ENCODE data around the gene HNRNPC.

The HNRNPC gene

GRCh38 chr14:21236948-21237797 is 32.1 kb downstream of the HNRNPC start:
- Histone ChIP-seq H3K27me3 (ENCODE audit: insufficient read depth, low read length, poor library complexity) (no peaks in the 10 kb centered on the region), H2AFZ (ENCODE audit: low read depth, low read length) (no peak overlapping the region), H3K9me3 (ENCODE audit: insufficient read depth, low read length, severe bottlenecking) (no peaks in the 10 kb centered on the region), H3K36me3 (ENCODE audit: insufficient read depth, low read length) (peaks cover 98% of the 10 kb centered on the region), H3K4me1 (ENCODE audit: insufficient read depth, low read length) (peaks cover 5% of the 10 kb centered on the region; the same call in 1 of the 2 replicates), H3K27ac (ENCODE audit: low read length) (no peak overlapping the region), H3K9ac (ENCODE audit: low read depth, low read length) (no peak overlapping the region), H3K4me2 (ENCODE audit: insufficient read depth, low read length) (no peak overlapping the region), H3K79me2 (ENCODE audit: insufficient read depth, low read length) (peaks cover 100% of the 10 kb centered on the region), H3K4me3 (ENCODE audit: low read depth in 1 of 2, low read length in 2 of 2) (no peak overlapping the region), H4K20me1 (ENCODE audit: insufficient read depth, low read length) (peaks cover 99% of the 10 kb centered on the region)
- ATAC-seq (ENCODE audit: insufficient read depth, low read depth) (no peak), DNase-seq (no peak)
- TF ChIP-seq EZH2 (IDR thresholded peaks at IDR 0.05; ENCODE audit: borderline replicate concordance, low read depth, low read length, severe bottlenecking) (no peak), CTCF (IDR thresholded peaks at IDR 0.05; ENCODE audit: borderline replicate concordance, extremely low read depth, low read length, poor library complexity, severe bottlenecking) (no peak)

- ATAC-seq (ENCODE audit: insufficient read depth, low read depth), result no peak
- peaks cover 100% of the 10 kb centered on the region for H3K36me3 ChIP-seq (ENCODE audit: insufficient read depth, low read length)
Observed at GRCh38 chr14:21234112-21234511, 35.1 kb downstream of the HNRNPC start.

GRCh38 chr14:21233457-21234076 is 35.7 kb downstream of the HNRNPC start:
- no peak for DNase-seq

More at GRCh38 chr14:21234112-21234511, 35.1 kb downstream of the HNRNPC start:
- Histone ChIP-seq H3K27me3 (ENCODE audit: insufficient read depth, low read length, poor library complexity) (no peaks in the 10 kb centered on the region), H3K4me3 (ENCODE audit: low read depth in 1 of 2, low read length in 2 of 2) (no peak overlapping the region), H3K27ac (ENCODE audit: low read length) (no peak overlapping the region), H3K4me2 (ENCODE audit: insufficient read depth, low read length) (no peak overlapping the region), H3K9me3 (ENCODE audit: insufficient read depth, low read length, severe bottlenecking) (no peaks in the 10 kb centered on the region), H2AFZ (ENCODE audit: low read depth, low read length) (no peak overlapping the region), H3K9ac (ENCODE audit: low read depth, low read length) (no peak overlapping the region), H3K79me2 (ENCODE audit: insufficient read depth, low read length) (peaks cover 100% of the 10 kb centered on the region), H3K4me1 (ENCODE audit: insufficient read depth, low read length) (peaks cover 5% of the 10 kb centered on the region; the same call in 1 of the 2 replicates), H4K20me1 (ENCODE audit: insufficient read depth, low read length) (peaks cover 97% of the 10 kb centered on the region)
- DNase-seq, result no peak
- TF ChIP-seq EZH2 (IDR thresholded peaks at IDR 0.05; ENCODE audit: borderline replicate concordance, low read depth, low read length, severe bottlenecking) (no peak), CTCF (IDR thresholded peaks at IDR 0.05; ENCODE audit: borderline replicate concordance, extremely low read depth, low read length, poor library complexity, severe bottlenecking) (no peak)

More at GRCh38 chr14:21233457-21234076, 35.7 kb downstream of the HNRNPC start:
- H3K27ac ChIP-seq (ENCODE audit: low read length), result no peak overlapping the region
- no peaks in the 10 kb centered on the region for H3K9me3 ChIP-seq (ENCODE audit: insufficient read depth, low read length, severe bottlenecking)
- ATAC-seq (ENCODE audit: insufficient read depth, low read depth), result no peak; the same call in 2 of the 3 replicates
- H3K4me2 ChIP-seq (ENCODE audit: insufficient read depth, low read length), result no peak overlapping the region
- no peak overlapping the region for H3K9ac ChIP-seq (ENCODE audit: low read depth, low read length)
- H2AFZ ChIP-seq (ENCODE audit: low read depth, low read length), result no peak overlapping the region
- H3K4me3 ChIP-seq (ENCODE audit: low read depth in 1 of 2, low read length in 2 of 2), result no peak overlapping the region
- peaks cover 100% of the 10 kb centered on the region for H3K79me2 ChIP-seq (ENCODE audit: insufficient read depth, low read length)
- no peak for TF ChIP-seq EZH2 (IDR thresholded peaks at IDR 0.05; ENCODE audit: borderline replicate concordance, low read depth, low read length, severe bottlenecking)
- peak; percentile 31 for TF ChIP-seq CTCF (IDR thresholded peaks at IDR 0.05; ENCODE audit: borderline replicate concordance, extremely low read depth, low read length, poor library complexity, severe bottlenecking)
- peaks cover 5% of the 10 kb centered on the region; the same call in 1 of the 2 replicates for H3K4me1 ChIP-seq (ENCODE audit: insufficient read depth, low read length)
- no peaks in the 10 kb centered on the region for H3K27me3 ChIP-seq (ENCODE audit: insufficient read depth, low read length, poor library complexity)
- peaks cover 100% of the 10 kb centered on the region for H3K36me3 ChIP-seq (ENCODE audit: insufficient read depth, low read length)
- H4K20me1 ChIP-seq (ENCODE audit: insufficient read depth, low read length), result peaks cover 97% of the 10 kb centered on the region

All from DND-41 (cell line).